ENCODE results near the gene BRMS1L.
"Not testable (repeated sequence)": the region's sequence is repeated elsewhere in the genome, so short reads cannot be mapped to it uniquely, and the experiment has no call there.

GRCh38 chr14:35824446-35825165 lies 1.5 kb upstream of the BRMS1L start:
- TF ChIP-seq, protein P1, sequence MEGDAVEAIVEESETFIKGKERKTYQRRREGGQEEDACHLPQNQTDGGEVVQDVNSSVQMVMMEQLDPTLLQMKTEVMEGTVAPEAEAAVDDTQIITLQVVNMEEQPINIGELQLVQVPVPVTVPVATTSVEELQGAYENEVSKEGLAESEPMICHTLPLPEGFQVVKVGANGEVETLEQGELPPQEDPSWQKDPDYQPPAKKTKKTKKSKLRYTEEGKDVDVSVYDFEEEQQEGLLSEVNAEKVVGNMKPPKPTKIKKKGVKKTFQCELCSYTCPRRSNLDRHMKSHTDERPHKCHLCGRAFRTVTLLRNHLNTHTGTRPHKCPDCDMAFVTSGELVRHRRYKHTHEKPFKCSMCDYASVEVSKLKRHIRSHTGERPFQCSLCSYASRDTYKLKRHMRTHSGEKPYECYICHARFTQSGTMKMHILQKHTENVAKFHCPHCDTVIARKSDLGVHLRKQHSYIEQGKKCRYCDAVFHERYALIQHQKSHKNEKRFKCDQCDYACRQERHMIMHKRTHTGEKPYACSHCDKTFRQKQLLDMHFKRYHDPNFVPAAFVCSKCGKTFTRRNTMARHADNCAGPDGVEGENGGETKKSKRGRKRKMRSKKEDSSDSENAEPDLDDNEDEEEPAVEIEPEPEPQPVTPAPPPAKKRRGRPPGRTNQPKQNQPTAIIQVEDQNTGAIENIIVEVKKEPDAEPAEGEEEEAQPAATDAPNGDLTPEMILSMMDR (IDR thresholded peaks at IDR 0.05; ENCODE audit: extremely low read depth in 1 of 2, insufficient read depth in 1 of 2, low read depth in 1 of 2, low read length in 2 of 2): not testable (repeated sequence)
- not testable (repeated sequence) for TF ChIP-seq POLR2AphosphoS5 (IDR thresholded peaks at IDR 0.05; ENCODE audit: insufficient read depth, low read depth, low read length); MAX (IDR thresholded peaks at IDR 0.05; ENCODE audit: insufficient read depth, insufficient read length); EZH2 (IDR thresholded peaks at IDR 0.05; ENCODE audit: borderline replicate concordance, low read depth, low read length, severe bottlenecking); POLR2A (IDR thresholded peaks at IDR 0.05; ENCODE audit: low read depth, low read length); FOS (IDR thresholded peaks at IDR 0.05; ENCODE audit: borderline replicate concordance, insufficient read depth, low read length); GATA2 (IDR thresholded peaks at IDR 0.05; ENCODE audit: insufficient read depth, insufficient read length, low read depth, low read length); JUN (IDR thresholded peaks at IDR 0.05; ENCODE audit: borderline replicate concordance, insufficient read depth, insufficient read length, low read depth); MYC (IDR thresholded peaks at IDR 0.05; ENCODE audit: low read depth, low read length)

Data from endothelial cell of umbilical vein (primary cell).